ENCODE measurements around the gene FADD.

The FADD gene, protein sequence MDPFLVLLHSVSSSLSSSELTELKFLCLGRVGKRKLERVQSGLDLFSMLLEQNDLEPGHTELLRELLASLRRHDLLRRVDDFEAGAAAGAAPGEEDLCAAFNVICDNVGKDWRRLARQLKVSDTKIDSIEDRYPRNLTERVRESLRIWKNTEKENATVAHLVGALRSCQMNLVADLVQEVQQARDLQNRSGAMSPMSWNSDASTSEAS

DNA sequence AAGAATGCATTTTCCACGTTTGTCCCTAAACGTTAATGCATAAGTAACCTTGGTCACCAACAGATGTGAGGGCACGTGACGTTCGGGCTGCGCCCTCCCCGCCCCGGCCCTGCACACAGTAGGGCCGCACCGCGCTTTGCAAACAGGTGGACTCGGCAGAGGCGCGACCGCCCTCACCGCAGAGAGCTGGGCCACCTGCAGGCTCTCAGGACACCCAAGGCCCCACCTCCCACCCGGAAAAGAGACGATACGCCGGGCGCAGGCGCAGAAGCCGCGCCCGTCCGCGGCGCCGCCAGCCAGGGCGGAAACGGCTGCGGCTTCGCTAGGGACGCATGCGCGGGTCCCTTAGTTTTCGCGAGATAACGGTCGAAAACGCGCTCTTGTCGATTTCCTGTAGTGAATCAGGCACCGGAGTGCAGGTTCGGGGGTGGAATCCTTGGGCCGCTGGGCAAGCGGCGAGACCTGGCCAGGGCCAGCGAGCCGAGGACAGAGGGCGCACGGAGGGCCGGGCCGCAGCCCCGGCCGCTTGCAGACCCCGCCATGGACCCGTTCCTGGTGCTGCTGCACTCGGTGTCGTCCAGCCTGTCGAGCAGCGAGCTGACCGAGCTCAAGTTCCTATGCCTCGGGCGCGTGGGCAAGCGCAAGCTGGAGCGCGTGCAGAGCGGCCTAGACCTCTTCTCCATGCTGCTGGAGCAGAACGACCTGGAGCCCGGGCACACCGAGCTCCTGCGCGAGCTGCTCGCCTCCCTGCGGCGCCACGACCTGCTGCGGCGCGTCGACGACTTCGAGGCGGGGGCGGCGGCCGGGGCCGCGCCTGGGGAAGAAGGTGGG is at the start of gene FADD:
FADD (plus strand) TSS at position 377 of the 831 bp plus-strand sequence; CDS start at position 541, 164 bp downstream.
- CTCF ChIA-PET, result interaction anchor here (0.5 kb wide), 1 partner anchor 66 kb away, joined by 3 read pairs; no protein-coding TSS in a partner anchor
- POLR2A ChIA-PET (ENCODE audit: low non-redundant PET), result interaction anchor here (0.5 kb wide), 1 partner anchor 65 kb away, joined by 6 read pairs; no protein-coding TSS in a partner anchor
- DNase-seq (ENCODE audit: low spot score), result peak; percentile 90
- TF ChIP-seq, protein P1, sequence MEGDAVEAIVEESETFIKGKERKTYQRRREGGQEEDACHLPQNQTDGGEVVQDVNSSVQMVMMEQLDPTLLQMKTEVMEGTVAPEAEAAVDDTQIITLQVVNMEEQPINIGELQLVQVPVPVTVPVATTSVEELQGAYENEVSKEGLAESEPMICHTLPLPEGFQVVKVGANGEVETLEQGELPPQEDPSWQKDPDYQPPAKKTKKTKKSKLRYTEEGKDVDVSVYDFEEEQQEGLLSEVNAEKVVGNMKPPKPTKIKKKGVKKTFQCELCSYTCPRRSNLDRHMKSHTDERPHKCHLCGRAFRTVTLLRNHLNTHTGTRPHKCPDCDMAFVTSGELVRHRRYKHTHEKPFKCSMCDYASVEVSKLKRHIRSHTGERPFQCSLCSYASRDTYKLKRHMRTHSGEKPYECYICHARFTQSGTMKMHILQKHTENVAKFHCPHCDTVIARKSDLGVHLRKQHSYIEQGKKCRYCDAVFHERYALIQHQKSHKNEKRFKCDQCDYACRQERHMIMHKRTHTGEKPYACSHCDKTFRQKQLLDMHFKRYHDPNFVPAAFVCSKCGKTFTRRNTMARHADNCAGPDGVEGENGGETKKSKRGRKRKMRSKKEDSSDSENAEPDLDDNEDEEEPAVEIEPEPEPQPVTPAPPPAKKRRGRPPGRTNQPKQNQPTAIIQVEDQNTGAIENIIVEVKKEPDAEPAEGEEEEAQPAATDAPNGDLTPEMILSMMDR (conservative IDR thresholded peaks at IDR 0.05; ENCODE audit: low read depth), result no peak
- peak within 1 kb of the TSS; percentile 97 for H3K27ac ChIP-seq

DNA sequence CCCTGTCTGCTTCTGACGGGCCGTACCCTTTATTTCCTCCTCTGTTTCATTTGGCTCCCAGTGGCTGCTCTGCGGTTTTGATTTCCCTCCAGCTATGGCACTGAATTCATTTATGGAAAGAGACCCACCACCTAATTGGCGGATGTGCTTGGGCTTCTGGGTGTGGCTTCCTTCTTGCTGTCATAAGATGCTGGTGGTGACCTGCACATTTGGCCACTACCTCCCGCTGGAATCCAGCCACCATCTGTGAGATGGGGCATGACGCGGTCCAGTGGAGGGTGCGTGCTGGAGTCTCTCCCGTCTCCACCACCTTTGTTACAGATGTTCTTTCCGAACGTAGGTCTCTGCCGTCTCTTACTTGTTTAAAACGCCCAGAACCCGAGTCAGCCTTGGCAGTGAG is 47.7 kb upstream of the FADD start:
- CTCF ChIA-PET, result no interaction called here
- POLR2A ChIA-PET (ENCODE audit: low non-redundant PET), result no interaction called here
- TF ChIP-seq, protein P1 (conservative IDR thresholded peaks at IDR 0.05; ENCODE audit: low read depth), result no peak
- no peak for DNase-seq (ENCODE audit: low spot score)
- H3K27ac ChIP-seq, result peak overlapping the region; percentile 57

DNA sequence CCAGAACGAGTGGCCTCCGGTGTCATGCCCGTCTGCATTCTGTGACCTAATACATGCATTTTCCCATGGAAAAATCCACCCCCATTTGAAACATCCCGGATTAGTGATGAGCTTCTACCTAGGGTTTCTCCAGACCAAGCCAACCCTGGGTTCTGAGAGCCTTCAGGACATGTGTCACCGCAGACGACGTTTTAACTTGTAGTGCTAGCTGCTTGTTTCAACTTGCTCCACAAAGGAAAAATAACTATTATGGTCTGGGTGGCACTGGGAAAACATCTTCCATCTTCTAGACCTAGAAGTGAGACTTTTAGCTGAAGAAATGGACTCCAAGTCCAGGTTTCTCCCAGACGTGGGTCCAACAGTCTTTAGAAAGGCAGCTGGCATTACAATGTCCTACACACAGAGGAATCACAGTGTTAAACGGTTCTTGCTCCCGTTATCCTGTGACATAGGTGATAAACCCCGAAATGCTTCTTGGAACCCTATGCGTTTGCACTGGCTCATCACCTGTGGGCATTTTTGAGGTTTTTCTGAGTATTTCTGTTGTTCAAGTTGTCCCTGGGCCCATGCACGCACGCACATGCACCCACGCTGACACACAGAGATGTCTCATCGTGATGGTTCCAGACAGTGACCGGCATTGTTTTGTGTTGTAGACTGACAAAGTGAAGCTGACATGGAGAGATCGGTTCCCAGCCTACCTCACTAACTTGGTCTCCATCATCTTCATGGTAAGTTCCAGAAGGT is 46.6 kb upstream of the FADD start:
- POLR2A ChIA-PET (ENCODE audit: low non-redundant PET), result no interaction called here
- no peak for DNase-seq (ENCODE audit: low spot score)
- CTCF ChIA-PET, result interaction anchor here (0.7 kb wide), 1 partner anchor 15 kb away, joined by 3 read pairs; no protein-coding TSS in a partner anchor
- TF ChIP-seq, protein P1 (conservative IDR thresholded peaks at IDR 0.05; ENCODE audit: low read depth), result no peak
- peak overlapping the region; percentile 57 for H3K27ac ChIP-seq

DNA sequence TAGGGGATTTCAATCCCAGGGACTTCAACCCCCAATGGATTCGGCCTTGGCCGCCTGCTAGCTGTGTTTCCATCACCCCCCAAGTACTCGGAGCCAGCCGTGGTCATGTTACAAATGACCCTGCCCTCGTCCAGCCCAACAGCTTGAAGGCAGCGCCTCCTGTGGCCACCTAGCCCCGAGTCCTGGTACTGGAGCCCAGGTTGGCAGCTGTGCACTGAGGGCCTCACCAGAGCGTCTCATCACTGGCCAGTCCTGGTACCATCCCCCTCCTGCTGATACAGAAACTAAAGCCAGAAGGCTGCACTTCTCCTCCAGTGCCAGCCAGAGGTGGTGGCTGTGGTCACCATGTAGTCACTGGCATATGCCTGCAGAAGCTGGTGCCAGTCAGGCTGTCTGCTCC is 44.9 kb upstream of the FADD start:
- no peak overlapping the region for H3K27ac ChIP-seq
- DNase-seq (ENCODE audit: low spot score), result no peak
- TF ChIP-seq, protein P1 (conservative IDR thresholded peaks at IDR 0.05; ENCODE audit: low read depth), result no peak
- ChIA-PET CTCF (interaction anchor here (0.5 to 1.1 kb wide), 3 partner anchors 15 to 187 kb away, joined by 3 to 6 read pairs (median 3); no protein-coding TSS in a partner anchor), POLR2A (ENCODE audit: low non-redundant PET) (no interaction called here)

GRCh38 chr11:70158757-70159389 is 44.2 kb upstream of the FADD start:
- peak overlapping the region; percentile 89 for H3K27ac ChIP-seq
- no peak for DNase-seq (ENCODE audit: low spot score)
- CTCF ChIA-PET, result interaction anchor here (0.5 to 0.6 kb wide), 3 partner anchors 69 to 1404 kb away, joined by 3 to 5 read pairs (median 3); no protein-coding TSS in a partner anchor
- POLR2A ChIA-PET (ENCODE audit: low non-redundant PET), result no interaction called here
- TF ChIP-seq, protein P1 (conservative IDR thresholded peaks at IDR 0.05; ENCODE audit: low read depth), result no peak

All from RWPE1 (cell line).